Urothelium cell line (cell line): ENCODE data around the gene C2CD3.
"Not testable (repeated sequence)": the region's sequence is repeated elsewhere in the genome, so short reads cannot be mapped to it uniquely, and the experiment has no call there.

Experiments
- DNase-seq: peaks from one replicate; pipeline ENCODE4 v3.0.0; 2011; ENCODE audit warnings: low spot score, mixed read lengths
- FAIRE-seq: peaks from 2 replicates; lab custom pipeline; 2011; peaks lifted over from hg19 to GRCh38; lab: Jason Lieb, UNC

Gene C2CD3

GRCh38 chr11:74168838-74169237 lies 2.0 kb downstream of the C2CD3 start:
- no peak for FAIRE-seq
- DNase-seq: no peak

- DNase-seq: no peak
- no peak for FAIRE-seq
These were observed 7.9 kb downstream of the C2CD3 start for GRCh38 chr11:74162681-74163467.

- FAIRE-seq: no peak
These were observed 11.2 kb downstream of the C2CD3 start for GRCh38 chr11:74159642-74160041.

GRCh38 chr11:74157169-74157568 lies 13.6 kb downstream of the C2CD3 start:
- FAIRE-seq (no peak), DNase-seq (no peak)

More at GRCh38 chr11:74159642-74160041, 11.2 kb downstream of the C2CD3 start:
- no peak for DNase-seq

GRCh38 chr11:74154620-74155281 lies 16.1 kb downstream of the C2CD3 start:
- DNase-seq: no peak
- no peak for FAIRE-seq

GRCh38 chr11:74153224-74153623 lies 17.6 kb downstream of the C2CD3 start:
- no peak for DNase-seq
- FAIRE-seq: no peak

GRCh38 chr11:74147199-74147929 lies 23.4 kb downstream of the C2CD3 start:
- FAIRE-seq: no peak

GRCh38 chr11:74144592-74144991 lies 26.2 kb downstream of the C2CD3 start:
- FAIRE-seq (no peak), DNase-seq (no peak)

More at GRCh38 chr11:74147199-74147929, 23.4 kb downstream of the C2CD3 start:
- no peak for DNase-seq

GRCh38 chr11:74142624-74143023 lies 28.2 kb downstream of the C2CD3 start:
- DNase-seq (peak; percentile 29), FAIRE-seq (no peak)

GRCh38 chr11:74141908-74142307 lies 28.9 kb downstream of the C2CD3 start:
- no peak for FAIRE-seq
- no peak for DNase-seq

- peak; percentile 26 for DNase-seq
- peak; percentile 32 for FAIRE-seq
These were observed 29.5 kb downstream of the C2CD3 start for GRCh38 chr11:74141241-74141695.

GRCh38 chr11:74139919-74140431 lies 30.8 kb downstream of the C2CD3 start:
- FAIRE-seq: not testable (repeated sequence)

GRCh38 chr11:74139151-74139918 lies 31.5 kb downstream of the C2CD3 start:
- no peak for DNase-seq
- no peak for FAIRE-seq

More at GRCh38 chr11:74139919-74140431, 30.8 kb downstream of the C2CD3 start:
- DNase-seq: not testable (repeated sequence)

GRCh38 chr11:74138572-74138971 lies 32.2 kb downstream of the C2CD3 start:
- FAIRE-seq (no peak), DNase-seq (peak; percentile 67)

GRCh38 chr11:74138021-74138420 lies 32.8 kb downstream of the C2CD3 start:
- FAIRE-seq (no peak), DNase-seq (no peak)

- DNase-seq (peak; percentile 30), FAIRE-seq (no peak)
These were observed 35.5 kb downstream of the C2CD3 start for GRCh38 chr11:74135127-74135840.

GRCh38 chr11:74134661-74135060 lies 36.1 kb downstream of the C2CD3 start:
- FAIRE-seq (no peak), DNase-seq (no peak)

GRCh38 chr11:74133436-74133835 lies 37.4 kb downstream of the C2CD3 start:
- DNase-seq (no peak), FAIRE-seq (no peak)

- no peak for DNase-seq
These were observed 38.0 kb downstream of the C2CD3 start for GRCh38 chr11:74132833-74133232.

GRCh38 chr11:74129121-74129520 lies 41.7 kb downstream of the C2CD3 start:
- not testable (repeated sequence) for DNase-seq, FAIRE-seq

More at GRCh38 chr11:74132833-74133232, 38.0 kb downstream of the C2CD3 start:
- no peak for FAIRE-seq
